Measurements from ENCODE around the gene CELF1. TPM values are rescaled to one million over a fixed set of nuclear protein-coding genes. Genes with fewer than 3 reads are reported as not detected.

The CELF1 gene
- total and polyA plus RNA-seq, 2 experiments from 2014 or later, result 124 to 233 TPM

DNA sequence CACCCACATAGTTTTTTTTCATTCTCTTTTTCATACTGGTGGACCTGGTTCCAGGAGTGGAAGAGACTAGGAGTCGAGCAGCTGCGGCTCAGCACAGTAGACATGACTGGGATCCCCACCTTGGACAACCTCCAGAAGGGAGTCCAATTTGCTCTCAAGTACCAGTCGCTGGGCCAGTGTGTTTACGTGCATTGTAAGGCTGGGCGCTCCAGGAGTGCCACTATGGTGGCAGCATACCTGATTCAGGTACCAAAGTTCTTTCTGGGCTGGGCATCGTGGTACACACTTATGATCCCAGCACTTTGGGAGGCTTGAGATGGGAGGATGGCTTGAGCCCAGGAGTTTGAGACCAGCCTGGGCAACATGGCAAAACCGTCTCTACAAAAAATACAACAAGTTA lies 16.7 kb upstream of the CELF1 start:
- Mint-ChIP-seq H3K9me3 (peaks cover 2% of the 10 kb centered on the region; the same call in 1 of the 3 replicates), H3K27ac (no peak overlapping the region), H3K4me3 (no peak overlapping the region), H3K36me3 (ENCODE audit: low read depth) (peaks cover 52% of the 10 kb centered on the region), H3K4me1 (peaks cover 8% of the 10 kb centered on the region), H3K27me3 (ENCODE audit: insufficient read depth, low read depth, poor library complexity) (peaks cover 7% of the 10 kb centered on the region)
- Histone ChIP-seq H3K36me3 (ENCODE audit: insufficient read depth) (peaks cover 23% of the 10 kb centered on the region), H3K4me1 (ENCODE audit: insufficient read depth) (peaks cover 3% of the 10 kb centered on the region; the same call in 1 of the 2 replicates), H3F3A (replicated peaks; ENCODE audit: low read depth) (peaks cover 11% of the 10 kb centered on the region; the same call in 1 of the 2 replicates), H4K20me1 (replicated peaks; ENCODE audit: insufficient read depth) (peaks cover 13% of the 10 kb centered on the region), H3K4me3 (no peak overlapping the region), H3K9me2 (ENCODE audit: insufficient read depth) (no peaks in the 10 kb centered on the region), H3K79me2 (replicated peaks; ENCODE audit: insufficient read depth) (peaks cover 45% of the 10 kb centered on the region), H3K27me3 (ENCODE audit: insufficient read depth) (no peaks in the 10 kb centered on the region), H3K4me2 (no peak overlapping the region), H2AFZ (no peak overlapping the region), H3K27ac (ENCODE audit: low read depth) (no peak overlapping the region)
- DNase-seq (ENCODE audit: low spot score) (no peak), ATAC-seq (no peak)
- no peak for TF ChIP-seq POLR2AphosphoS5 (IDR thresholded peaks at IDR 0.05; ENCODE audit: low read depth)
- TF ChIP-seq, protein P1, sequence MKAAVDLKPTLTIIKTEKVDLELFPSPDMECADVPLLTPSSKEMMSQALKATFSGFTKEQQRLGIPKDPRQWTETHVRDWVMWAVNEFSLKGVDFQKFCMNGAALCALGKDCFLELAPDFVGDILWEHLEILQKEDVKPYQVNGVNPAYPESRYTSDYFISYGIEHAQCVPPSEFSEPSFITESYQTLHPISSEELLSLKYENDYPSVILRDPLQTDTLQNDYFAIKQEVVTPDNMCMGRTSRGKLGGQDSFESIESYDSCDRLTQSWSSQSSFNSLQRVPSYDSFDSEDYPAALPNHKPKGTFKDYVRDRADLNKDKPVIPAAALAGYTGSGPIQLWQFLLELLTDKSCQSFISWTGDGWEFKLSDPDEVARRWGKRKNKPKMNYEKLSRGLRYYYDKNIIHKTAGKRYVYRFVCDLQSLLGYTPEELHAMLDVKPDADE (IDR thresholded peaks at IDR 0.05), result no peak
- TF ChIP-seq CREB1 (CRISPR knock-in tag; IDR thresholded peaks at IDR 0.05; ENCODE audit: low read depth), result no peak
- TF ChIP-seq ZNF331 (CRISPR knock-in tag; IDR thresholded peaks at IDR 0.05; ENCODE audit: low read depth), result no peak
- TF ChIP-seq REST (IDR thresholded peaks at IDR 0.05; ENCODE audit: unreplicated experiment), result no peak
- no peak for TF ChIP-seq NANOG (IDR thresholded peaks at IDR 0.05; ENCODE audit: borderline replicate concordance)
- TF ChIP-seq, protein P2, sequence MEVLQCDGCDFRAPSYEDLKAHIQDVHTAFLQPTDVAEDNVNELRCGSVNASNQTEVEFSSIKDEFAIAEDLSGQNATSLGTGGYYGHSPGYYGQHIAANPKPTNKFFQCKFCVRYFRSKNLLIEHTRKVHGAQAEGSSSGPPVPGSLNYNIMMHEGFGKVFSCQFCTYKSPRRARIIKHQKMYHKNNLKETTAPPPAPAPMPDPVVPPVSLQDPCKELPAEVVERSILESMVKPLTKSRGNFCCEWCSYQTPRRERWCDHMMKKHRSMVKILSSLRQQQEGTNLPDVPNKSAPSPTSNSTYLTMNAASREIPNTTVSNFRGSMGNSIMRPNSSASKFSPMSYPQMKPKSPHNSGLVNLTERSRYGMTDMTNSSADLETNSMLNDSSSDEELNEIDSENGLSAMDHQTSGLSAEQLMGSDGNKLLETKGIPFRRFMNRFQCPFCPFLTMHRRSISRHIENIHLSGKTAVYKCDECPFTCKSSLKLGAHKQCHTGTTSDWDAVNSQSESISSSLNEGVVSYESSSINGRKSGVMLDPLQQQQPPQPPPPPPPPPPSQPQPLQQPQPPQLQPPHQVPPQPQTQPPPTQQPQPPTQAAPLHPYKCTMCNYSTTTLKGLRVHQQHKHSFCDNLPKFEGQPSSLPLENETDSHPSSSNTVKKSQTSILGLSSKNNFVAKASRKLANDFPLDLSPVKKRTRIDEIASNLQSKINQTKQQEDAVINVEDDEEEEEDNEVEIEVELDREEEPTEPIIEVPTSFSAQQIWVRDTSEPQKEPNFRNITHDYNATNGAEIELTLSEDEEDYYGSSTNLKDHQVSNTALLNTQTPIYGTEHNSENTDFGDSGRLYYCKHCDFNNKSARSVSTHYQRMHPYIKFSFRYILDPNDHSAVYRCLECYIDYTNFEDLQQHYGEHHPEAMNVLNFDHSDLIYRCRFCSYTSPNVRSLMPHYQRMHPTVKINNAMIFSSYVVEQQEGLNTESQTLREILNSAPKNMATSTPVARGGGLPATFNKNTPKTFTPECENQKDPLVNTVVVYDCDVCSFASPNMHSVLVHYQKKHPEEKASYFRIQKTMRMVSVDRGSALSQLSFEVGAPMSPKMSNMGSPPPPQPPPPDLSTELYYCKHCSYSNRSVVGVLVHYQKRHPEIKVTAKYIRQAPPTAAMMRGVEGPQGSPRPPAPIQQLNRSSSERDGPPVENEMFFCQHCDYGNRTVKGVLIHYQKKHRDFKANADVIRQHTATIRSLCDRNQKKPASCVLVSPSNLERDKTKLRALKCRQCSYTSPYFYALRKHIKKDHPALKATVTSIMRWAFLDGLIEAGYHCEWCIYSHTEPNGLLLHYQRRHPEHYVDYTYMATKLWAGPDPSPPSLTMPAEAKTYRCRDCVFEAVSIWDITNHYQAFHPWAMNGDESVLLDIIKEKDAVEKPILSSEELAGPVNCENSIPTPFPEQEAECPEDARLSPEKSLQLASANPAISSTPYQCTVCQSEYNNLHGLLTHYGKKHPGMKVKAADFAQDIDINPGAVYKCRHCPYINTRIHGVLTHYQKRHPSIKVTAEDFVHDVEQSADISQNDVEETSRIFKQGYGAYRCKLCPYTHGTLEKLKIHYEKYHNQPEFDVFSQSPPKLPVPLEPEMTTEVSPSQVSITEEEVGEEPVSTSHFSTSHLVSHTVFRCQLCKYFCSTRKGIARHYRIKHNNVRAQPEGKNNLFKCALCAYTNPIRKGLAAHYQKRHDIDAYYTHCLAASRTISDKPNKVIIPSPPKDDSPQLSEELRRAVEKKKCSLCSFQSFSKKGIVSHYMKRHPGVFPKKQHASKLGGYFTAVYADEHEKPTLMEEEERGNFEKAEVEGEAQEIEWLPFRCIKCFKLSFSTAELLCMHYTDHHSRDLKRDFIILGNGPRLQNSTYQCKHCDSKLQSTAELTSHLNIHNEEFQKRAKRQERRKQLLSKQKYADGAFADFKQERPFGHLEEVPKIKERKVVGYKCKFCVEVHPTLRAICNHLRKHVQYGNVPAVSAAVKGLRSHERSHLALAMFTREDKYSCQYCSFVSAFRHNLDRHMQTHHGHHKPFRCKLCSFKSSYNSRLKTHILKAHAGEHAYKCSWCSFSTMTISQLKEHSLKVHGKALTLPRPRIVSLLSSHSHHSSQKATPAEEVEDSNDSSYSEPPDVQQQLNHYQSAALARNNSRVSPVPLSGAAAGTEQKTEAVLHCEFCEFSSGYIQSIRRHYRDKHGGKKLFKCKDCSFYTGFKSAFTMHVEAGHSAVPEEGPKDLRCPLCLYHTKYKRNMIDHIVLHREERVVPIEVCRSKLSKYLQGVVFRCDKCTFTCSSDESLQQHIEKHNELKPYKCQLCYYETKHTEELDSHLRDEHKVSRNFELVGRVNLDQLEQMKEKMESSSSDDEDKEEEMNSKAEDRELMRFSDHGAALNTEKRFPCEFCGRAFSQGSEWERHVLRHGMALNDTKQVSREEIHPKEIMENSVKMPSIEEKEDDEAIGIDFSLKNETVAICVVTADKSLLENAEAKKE (CRISPR knock-in tag; IDR thresholded peaks at IDR 0.05), result no peak
- no peak for TF ChIP-seq ZNF114 (CRISPR knock-in tag; IDR thresholded peaks at IDR 0.05)
- no peak for TF ChIP-seq EZH2 (IDR thresholded peaks at IDR 0.05; ENCODE audit: low read depth, unreplicated experiment)
- no peak for TF ChIP-seq EZH2phosphoT487 (IDR thresholded peaks at IDR 0.05; ENCODE audit: unreplicated experiment)
- TF ChIP-seq, protein P3, sequence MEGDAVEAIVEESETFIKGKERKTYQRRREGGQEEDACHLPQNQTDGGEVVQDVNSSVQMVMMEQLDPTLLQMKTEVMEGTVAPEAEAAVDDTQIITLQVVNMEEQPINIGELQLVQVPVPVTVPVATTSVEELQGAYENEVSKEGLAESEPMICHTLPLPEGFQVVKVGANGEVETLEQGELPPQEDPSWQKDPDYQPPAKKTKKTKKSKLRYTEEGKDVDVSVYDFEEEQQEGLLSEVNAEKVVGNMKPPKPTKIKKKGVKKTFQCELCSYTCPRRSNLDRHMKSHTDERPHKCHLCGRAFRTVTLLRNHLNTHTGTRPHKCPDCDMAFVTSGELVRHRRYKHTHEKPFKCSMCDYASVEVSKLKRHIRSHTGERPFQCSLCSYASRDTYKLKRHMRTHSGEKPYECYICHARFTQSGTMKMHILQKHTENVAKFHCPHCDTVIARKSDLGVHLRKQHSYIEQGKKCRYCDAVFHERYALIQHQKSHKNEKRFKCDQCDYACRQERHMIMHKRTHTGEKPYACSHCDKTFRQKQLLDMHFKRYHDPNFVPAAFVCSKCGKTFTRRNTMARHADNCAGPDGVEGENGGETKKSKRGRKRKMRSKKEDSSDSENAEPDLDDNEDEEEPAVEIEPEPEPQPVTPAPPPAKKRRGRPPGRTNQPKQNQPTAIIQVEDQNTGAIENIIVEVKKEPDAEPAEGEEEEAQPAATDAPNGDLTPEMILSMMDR (conservative IDR thresholded peaks at IDR 0.05; ENCODE audit: low read depth in 2 of 2), result no peak
- TF ChIP-seq STAT1 (IDR thresholded peaks at IDR 0.05; ENCODE audit: unreplicated experiment), result no peak
- no peak for TF ChIP-seq JUNB (IDR thresholded peaks at IDR 0.05; ENCODE audit: unreplicated experiment)

Data from GM23338 (cell line).